Parathyroid adenoma (tissue), 2 donors: ENCODE data around the gene PDGFB.

Source experiments
- H2AFZ ChIP-seq: fragments of 300-600 bp; sonication (generic); one replicate; pipeline ENCODE4 v1.7.0; 2017; ENCODE audit warnings: antibody characterized with exemption, mild to moderate bottlenecking
- H3K27ac ChIP-seq: fragments of 300-600 bp; sonication (generic); one replicate; pipeline ENCODE4 v1.7.0; 2017
- H3K27me3 ChIP-seq: fragments of 300-600 bp; sonication (generic); one replicate; pipeline ENCODE4 v1.7.0; 2017; ENCODE audit warnings: low read length; ENCODE audit not compliant: control insufficient read depth, insufficient read depth
- H3K36me3 ChIP-seq: fragments of 300-600 bp; sonication (generic); one replicate; pipeline ENCODE4 v1.7.0; 2017; ENCODE audit warnings: low read length; ENCODE audit not compliant: control insufficient read depth, insufficient read depth
- H3K4me1 ChIP-seq: fragments of 300-600 bp; sonication (generic); one replicate; pipeline ENCODE4 v1.7.0; 2017; ENCODE audit warnings: control low read depth
- H3K4me2 ChIP-seq: fragments of 300-600 bp; sonication (generic); one replicate; pipeline ENCODE4 v1.7.0; 2017; ENCODE audit warnings: low read length
- H3K4me3 ChIP-seq: fragments of 300-600 bp; sonication (generic); one replicate; pipeline ENCODE4 v1.7.0; 2017; ENCODE audit warnings: low read depth, low read length
- H3K79me2 ChIP-seq: fragments of 300-600 bp; sonication (generic); one replicate; pipeline ENCODE4 v1.7.0; 2017; ENCODE audit warnings: control low read depth
- H3K9ac ChIP-seq: fragments of 300-600 bp; sonication (generic); one replicate; pipeline ENCODE4 v1.7.0; 2017; ENCODE audit warnings: mild to moderate bottlenecking
- H3K9me3 ChIP-seq: fragments of 300-600 bp; sonication (generic); one replicate; pipeline ENCODE4 v1.7.0; 2017; ENCODE audit warnings: low read length; ENCODE audit not compliant: control insufficient read depth
- TF ChIP-seq, protein P1 (sequence below): fragments of 300-600 bp; sonication (generic); IDR thresholded peaks from one replicate; pipeline ENCODE4 v1.7.0; 2017; ENCODE audit warnings: antibody characterized with exemption, mild to moderate bottlenecking
- donor health status: primary hyperparathyroidism.

The PDGFB gene

DNA sequence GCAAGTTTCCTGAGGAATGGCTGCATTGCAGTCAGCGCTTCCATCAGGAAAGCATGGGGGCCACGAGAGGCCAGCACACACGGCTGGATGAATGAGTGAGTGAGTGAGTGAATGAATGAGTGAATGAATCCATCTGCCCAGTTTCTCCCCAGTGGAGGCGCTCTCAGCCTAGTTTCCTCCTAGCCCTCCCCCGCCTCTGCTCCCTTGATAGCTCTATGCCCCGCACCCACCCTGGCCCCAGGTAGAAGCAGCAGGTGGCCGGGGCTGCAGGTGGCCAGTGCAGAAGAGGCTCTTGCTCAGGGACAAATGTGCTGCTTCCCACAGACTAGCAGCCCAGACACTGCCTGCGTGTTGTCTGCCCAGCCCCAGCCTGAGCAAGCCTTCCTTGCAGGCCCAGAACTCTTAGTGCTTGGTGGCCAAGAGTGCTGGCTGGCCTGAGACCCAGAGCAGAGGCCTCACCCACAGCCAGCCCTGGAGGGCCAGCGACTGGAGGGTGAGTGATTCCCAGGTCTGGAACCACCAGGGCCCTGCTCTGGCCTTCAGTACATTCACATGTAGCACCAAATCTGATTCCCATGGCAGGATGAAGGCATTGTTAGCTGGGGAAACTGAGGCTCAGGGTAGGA is 31.1 kb upstream of the PDGFB start:
- no peaks in the 10 kb centered on the region for H3K4me1 ChIP-seq
- no peak overlapping the region for H3K4me3 ChIP-seq
- no peak overlapping the region for H3K27ac ChIP-seq
- TF ChIP-seq, protein P1, sequence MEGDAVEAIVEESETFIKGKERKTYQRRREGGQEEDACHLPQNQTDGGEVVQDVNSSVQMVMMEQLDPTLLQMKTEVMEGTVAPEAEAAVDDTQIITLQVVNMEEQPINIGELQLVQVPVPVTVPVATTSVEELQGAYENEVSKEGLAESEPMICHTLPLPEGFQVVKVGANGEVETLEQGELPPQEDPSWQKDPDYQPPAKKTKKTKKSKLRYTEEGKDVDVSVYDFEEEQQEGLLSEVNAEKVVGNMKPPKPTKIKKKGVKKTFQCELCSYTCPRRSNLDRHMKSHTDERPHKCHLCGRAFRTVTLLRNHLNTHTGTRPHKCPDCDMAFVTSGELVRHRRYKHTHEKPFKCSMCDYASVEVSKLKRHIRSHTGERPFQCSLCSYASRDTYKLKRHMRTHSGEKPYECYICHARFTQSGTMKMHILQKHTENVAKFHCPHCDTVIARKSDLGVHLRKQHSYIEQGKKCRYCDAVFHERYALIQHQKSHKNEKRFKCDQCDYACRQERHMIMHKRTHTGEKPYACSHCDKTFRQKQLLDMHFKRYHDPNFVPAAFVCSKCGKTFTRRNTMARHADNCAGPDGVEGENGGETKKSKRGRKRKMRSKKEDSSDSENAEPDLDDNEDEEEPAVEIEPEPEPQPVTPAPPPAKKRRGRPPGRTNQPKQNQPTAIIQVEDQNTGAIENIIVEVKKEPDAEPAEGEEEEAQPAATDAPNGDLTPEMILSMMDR, result no peak
- H3K9ac ChIP-seq, result no peak overlapping the region
- H2AFZ ChIP-seq, result no peak overlapping the region
- no peaks in the 10 kb centered on the region for H3K9me3 ChIP-seq
- no peak overlapping the region for H3K4me2 ChIP-seq
- no peaks in the 10 kb centered on the region for H3K36me3 ChIP-seq
- no peaks in the 10 kb centered on the region for H3K27me3 ChIP-seq
- H3K79me2 ChIP-seq, result no peaks in the 10 kb centered on the region

DNA sequence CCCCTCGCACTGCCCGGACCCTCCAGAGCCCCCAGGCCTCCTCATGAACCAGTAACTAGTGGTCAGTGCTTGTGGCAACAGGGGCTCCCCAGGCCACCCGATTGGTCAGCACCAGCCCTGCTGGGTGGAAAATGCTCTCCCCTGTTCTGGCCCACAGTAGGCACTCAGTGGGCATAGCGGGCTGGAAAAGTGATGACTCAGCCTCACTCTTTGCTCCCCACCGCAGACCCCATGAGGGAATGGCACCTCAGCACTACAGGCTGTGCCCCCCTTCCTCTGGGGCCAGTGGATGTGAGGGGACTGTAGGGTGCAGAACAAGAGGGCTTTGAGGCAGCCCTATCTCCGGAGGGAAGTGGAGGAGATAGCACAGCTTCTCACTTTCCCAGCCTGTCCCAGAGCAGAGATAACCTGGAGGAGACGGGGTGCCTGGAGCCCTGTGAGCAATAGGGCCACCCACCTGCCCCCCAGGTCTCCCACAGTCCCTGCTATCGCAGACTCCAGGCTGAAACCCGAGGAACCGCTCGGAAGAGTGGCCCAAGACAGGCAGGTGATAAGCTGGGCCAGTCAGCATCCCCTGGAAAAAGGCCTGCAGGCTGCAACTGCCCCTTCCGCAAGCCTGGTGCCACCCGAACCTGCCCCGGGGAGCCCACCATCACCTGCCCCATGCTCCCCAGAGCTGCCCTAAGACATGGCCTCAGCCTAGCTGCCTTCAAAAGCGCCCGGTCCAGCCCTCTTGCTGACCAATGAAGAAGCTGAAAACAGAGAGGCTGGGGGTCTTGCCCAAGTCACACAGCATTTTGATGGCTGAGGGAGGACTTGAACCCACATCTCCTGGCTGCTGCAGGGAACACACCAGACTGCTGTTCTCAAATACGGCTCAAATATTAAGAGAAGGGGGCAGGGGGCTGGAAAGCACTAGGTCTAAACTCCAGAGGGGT is 29.4 kb upstream of the PDGFB start:
- no peak overlapping the region for H3K4me3 ChIP-seq
- H2AFZ ChIP-seq, result no peak overlapping the region
- H3K79me2 ChIP-seq, result no peaks in the 10 kb centered on the region
- no peaks in the 10 kb centered on the region for H3K4me1 ChIP-seq
- no peak overlapping the region for H3K27ac ChIP-seq
- no peaks in the 10 kb centered on the region for H3K9me3 ChIP-seq
- H3K4me2 ChIP-seq, result no peak overlapping the region
- no peak overlapping the region for H3K9ac ChIP-seq
- TF ChIP-seq, protein P1, result no peak
- H3K36me3 ChIP-seq, result no peaks in the 10 kb centered on the region
- no peaks in the 10 kb centered on the region for H3K27me3 ChIP-seq

DNA sequence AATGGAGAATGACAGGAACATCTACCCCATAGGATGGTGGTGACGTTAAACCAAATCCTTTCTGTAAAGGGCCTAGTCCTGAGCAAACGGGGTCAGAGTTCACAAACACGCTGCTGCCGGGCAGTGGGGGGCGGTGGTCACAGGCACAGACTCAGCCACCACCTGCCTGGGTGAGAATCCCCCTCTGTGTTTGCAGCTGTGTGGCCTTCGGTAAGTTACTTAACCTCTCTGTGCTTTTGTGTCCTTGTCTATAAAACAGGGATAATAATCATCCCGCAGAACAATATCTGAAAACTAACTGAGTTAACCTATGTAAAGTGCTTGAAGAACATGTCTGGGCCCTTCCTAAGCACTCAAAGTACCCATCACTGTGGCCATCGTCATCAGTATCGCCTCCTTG is 26.0 kb upstream of the PDGFB start:
- Histone ChIP-seq H3K9ac (no peak overlapping the region), H2AFZ (no peak overlapping the region), H3K27me3 (no peaks in the 10 kb centered on the region), H3K9me3 (no peaks in the 10 kb centered on the region), H3K36me3 (no peaks in the 10 kb centered on the region), H3K27ac (no peak overlapping the region), H3K4me2 (no peak overlapping the region), H3K79me2 (no peaks in the 10 kb centered on the region), H3K4me3 (no peak overlapping the region), H3K4me1 (no peaks in the 10 kb centered on the region)
- TF ChIP-seq, protein P1, result no peak

DNA sequence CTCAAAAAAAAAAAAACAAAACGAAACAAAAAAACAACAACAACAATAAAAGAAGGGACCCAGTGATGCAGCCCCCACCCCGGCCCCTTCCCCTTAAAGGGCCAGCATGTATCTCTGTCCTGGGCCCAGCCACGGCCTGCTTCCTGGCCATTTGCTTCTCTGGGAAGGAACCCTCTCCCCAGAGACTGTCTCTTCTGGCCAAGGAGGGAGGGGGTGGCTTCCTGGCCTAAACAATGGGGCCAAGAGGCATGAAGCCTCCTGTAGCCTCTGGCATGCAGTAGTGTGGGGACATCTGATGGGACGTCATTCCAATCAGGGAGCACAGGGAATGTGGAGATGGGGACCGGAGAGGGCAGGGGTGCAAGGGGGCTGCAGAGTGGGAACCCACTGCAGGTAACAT is 25.5 kb upstream of the PDGFB start:
- no peak overlapping the region for H3K4me2 ChIP-seq
- H2AFZ ChIP-seq, result no peak overlapping the region
- no peaks in the 10 kb centered on the region for H3K9me3 ChIP-seq
- no peaks in the 10 kb centered on the region for H3K36me3 ChIP-seq
- no peak overlapping the region for H3K9ac ChIP-seq
- H3K4me3 ChIP-seq, result no peak overlapping the region
- no peak overlapping the region for H3K27ac ChIP-seq
- TF ChIP-seq, protein P1, result no peak
- no peaks in the 10 kb centered on the region for H3K79me2 ChIP-seq
- H3K4me1 ChIP-seq, result no peaks in the 10 kb centered on the region
- no peaks in the 10 kb centered on the region for H3K27me3 ChIP-seq
